ENCODE results near the gene CLK2. TPM values are rescaled to one million over a fixed set of nuclear protein-coding genes. Genes with fewer than 3 reads are reported as not detected.

Gene CLK2
- polyA plus RNA-seq, 1 donor from 2014 or later: 44.4 TPM

GRCh38 chr1:155282488-155283091 is 9.3 kb upstream of the CLK2 start:
- H3K4me3 ChIP-seq (ENCODE audit: low read length): no peak overlapping the region
- H3F3A ChIP-seq (ENCODE audit: insufficient read depth, low read length, poor library complexity, severe bottlenecking): peaks cover 10% of the 10 kb centered on the region
- H3K9me3 ChIP-seq (ENCODE audit: low read length): no peaks in the 10 kb centered on the region
- TF ChIP-seq POLR2AphosphoS5 (IDR thresholded peaks at IDR 0.05): no peak
- no peak for TF ChIP-seq CTCF (IDR thresholded peaks at IDR 0.05; ENCODE audit: poor library complexity, severe bottlenecking)
- TF ChIP-seq REST (IDR thresholded peaks at IDR 0.05; ENCODE audit: borderline replicate concordance): no peak
- TF ChIP-seq SMC3 (conservative IDR thresholded peaks at IDR 0.05; ENCODE audit: poor library complexity): no peak
- TF ChIP-seq MXI1 (conservative IDR thresholded peaks at IDR 0.05; ENCODE audit: poor library complexity, severe bottlenecking): no peak
- TF ChIP-seq EZH2 (IDR thresholded peaks at IDR 0.05; ENCODE audit: borderline replicate concordance, insufficient read depth, low read length, poor library complexity, severe bottlenecking): no peak
- no peak for TF ChIP-seq RAD21 (conservative IDR thresholded peaks at IDR 0.05)
- no peak for TF ChIP-seq TAF1 (IDR thresholded peaks at IDR 0.05; ENCODE audit: low read depth)
- TF ChIP-seq EP300 (conservative IDR thresholded peaks at IDR 0.05; ENCODE audit: poor library complexity, severe bottlenecking): no peak
- no peaks in the 10 kb centered on the region for H3K27me3 ChIP-seq (ENCODE audit: insufficient read depth, low read depth, low read length)
- H3K9ac ChIP-seq (ENCODE audit: low read length): no peak overlapping the region
- H4K20me1 ChIP-seq (ENCODE audit: insufficient read depth): no peaks in the 10 kb centered on the region
- no peak overlapping the region for H3K27ac ChIP-seq (ENCODE audit: low read length)
- no peak overlapping the region for H2AFZ ChIP-seq (ENCODE audit: low read depth, low read length)
- H3K4me2 ChIP-seq (ENCODE audit: low read length): no peak overlapping the region
- no peaks in the 10 kb centered on the region for H3K79me2 ChIP-seq (replicated peaks; ENCODE audit: insufficient read depth, low read length)
- no peaks in the 10 kb centered on the region for H3K9me2 ChIP-seq (ENCODE audit: insufficient read depth, low read length)
- no peaks in the 10 kb centered on the region for H3K36me3 ChIP-seq (ENCODE audit: insufficient read depth, low read length)

- Histone ChIP-seq H3K27ac (ENCODE audit: low read length) (peak overlapping the region; percentile 100), H3K4me3 (ENCODE audit: low read length) (peak overlapping the region; percentile 96), H4K20me1 (ENCODE audit: insufficient read depth) (no peaks in the 10 kb centered on the region)
These were observed 6.0 kb upstream of the CLK2 start for GRCh38 chr1:155279268-155279667.

More at GRCh38 chr1:155279268-155279667, 6.0 kb upstream of the CLK2 start:
- Histone ChIP-seq H3K27me3 (ENCODE audit: insufficient read depth, low read depth, low read length) (no peaks in the 10 kb centered on the region), H3K9ac (ENCODE audit: low read length) (peak overlapping the region; percentile 97), H3K36me3 (ENCODE audit: insufficient read depth, low read length) (no peaks in the 10 kb centered on the region), H3F3A (ENCODE audit: insufficient read depth, low read length, poor library complexity, severe bottlenecking) (peaks cover 10% of the 10 kb centered on the region), H3K79me2 (replicated peaks; ENCODE audit: insufficient read depth, low read length) (no peaks in the 10 kb centered on the region), H3K9me2 (ENCODE audit: insufficient read depth, low read length) (no peaks in the 10 kb centered on the region), H3K9me3 (ENCODE audit: low read length) (no peaks in the 10 kb centered on the region), H3K4me2 (ENCODE audit: low read length) (peak overlapping the region; percentile 98), H2AFZ (ENCODE audit: low read depth, low read length) (peak overlapping the region; percentile 86)
- TF ChIP-seq EP300 (conservative IDR thresholded peaks at IDR 0.05; ENCODE audit: poor library complexity, severe bottlenecking) (no peak), POLR2AphosphoS5 (IDR thresholded peaks at IDR 0.05) (peak; percentile 13)
